HepG2 (cell line): Measurements from ENCODE around the gene NUDT8. TPM values are rescaled to one million over a fixed set of nuclear protein-coding genes. Genes with fewer than 3 reads are reported as not detected.

ENCODE experiments used
- CREB1 ChIP-seq, 2 experiments: fragments of 450-650 bp in 1 of 2; IDR thresholded peaks; 2 replicates each; pipeline ENCODE4 v1.6.1; 2016 to 2017; ENCODE audit warnings: control low read depth in 1 of 2, mild to moderate bottlenecking in 1 of 2, missing compliant biosample characterization in 1 of 2, missing genetic modification characterization in 1 of 2
- CSRNP1 ChIP-seq: sonication (generic); formaldehyde crosslinking; IDR thresholded peaks from 2 replicates; pipeline ENCODE4 v1.8.1; 2023; ENCODE audit warnings: mild to moderate bottlenecking, missing genetic modification reagents
- GATAD1 ChIP-seq: IDR thresholded peaks from 2 replicates; pipeline ENCODE4 v1.6.1; 2016; ENCODE audit warnings: missing genetic modification reagents, missing compliant biosample characterization
- HDAC2 ChIP-seq: sonication (generic); formaldehyde crosslinking; IDR thresholded peaks from 2 replicates; pipeline ENCODE4 v1.4.0; 2020; ENCODE audit warnings: missing genetic modification reagents
- HOXA9 ChIP-seq: sonication (generic); formaldehyde crosslinking; IDR thresholded peaks from 2 replicates; pipeline ENCODE4 v1.8.1; 2022; ENCODE audit warnings: missing genetic modification reagents, mild to moderate bottlenecking, moderate library complexity, borderline replicate concordance
- MAFF ChIP-seq: IDR thresholded peaks from 2 replicates; pipeline ENCODE4 v1.6.1; 2011; ENCODE audit warnings: low read depth, low read length, improper control_type of control experiment
- MLLT10 ChIP-seq: sonication (generic); formaldehyde crosslinking; IDR thresholded peaks from 2 replicates; pipeline ENCODE4 v1.4.0; 2020; ENCODE audit warnings: missing genetic modification reagents
- MTA3 ChIP-seq: sonication (generic); formaldehyde crosslinking; IDR thresholded peaks from 2 replicates; pipeline ENCODE4 v1.4.0; 2020; ENCODE audit warnings: missing genetic modification reagents
- MTF1 ChIP-seq: sonication (generic); formaldehyde crosslinking; IDR thresholded peaks from 2 replicates; pipeline ENCODE4 v1.5.0; 2020; ENCODE audit warnings: missing genetic modification reagents
- NR1H2 ChIP-seq: sonication (generic); formaldehyde crosslinking; IDR thresholded peaks from 2 replicates; pipeline ENCODE4 v1.8.1; 2022; ENCODE audit warnings: low read depth, missing genetic modification reagents, borderline replicate concordance
- PAXIP1 ChIP-seq: sonication (generic); formaldehyde crosslinking; conservative IDR thresholded peaks from 2 replicates; pipeline ENCODE4 v1.4.0; 2020; ENCODE audit warnings: mild to moderate bottlenecking, missing genetic modification reagents, moderate library complexity
- SAP130 ChIP-seq: IDR thresholded peaks from 2 replicates; pipeline ENCODE4 v1.6.1; 2016; ENCODE audit warnings: low read depth
- SRF ChIP-seq: IDR thresholded peaks from 2 replicates; pipeline ENCODE4 v1.6.1; 2011; ENCODE audit warnings: mild to moderate bottlenecking, low read depth, low read length, moderate library complexity
- TBX3 ChIP-seq: fragments of 450-650 bp; IDR thresholded peaks from 2 replicates; pipeline ENCODE4 v1.6.1; 2017; ENCODE audit warnings: antibody characterized with exemption, mild to moderate bottlenecking, inconsistent platforms, borderline replicate concordance
- THAP11 ChIP-seq: IDR thresholded peaks from 2 replicates; pipeline ENCODE4 v1.6.1; 2016; ENCODE audit warnings: missing biosample characterization, missing genetic modification reagents
- ZBTB3 ChIP-seq: sonication (generic); formaldehyde crosslinking; IDR thresholded peaks from 2 replicates; pipeline ENCODE4 v1.4.0; 2020; ENCODE audit warnings: low read depth, mild to moderate bottlenecking, moderate library complexity, missing genetic modification reagents, borderline replicate concordance
- ZIK1 ChIP-seq: sonication (generic); formaldehyde crosslinking; IDR thresholded peaks from 2 replicates; pipeline ENCODE4 v1.5.0; 2020; ENCODE audit warnings: mild to moderate bottlenecking, low read depth, missing genetic modification reagents, borderline replicate concordance
- ZNF382 ChIP-seq: sonication (generic); formaldehyde crosslinking; IDR thresholded peaks from 2 replicates; pipeline ENCODE4 v1.5.0; 2020; ENCODE audit warnings: missing genetic modification reagents, mild to moderate bottlenecking, borderline replicate concordance
- polyA plus RNA-seq, 8 experiments: library from polyadenylated mRNA; depleted of rRNA in 3 of 8; stranded (reverse) in 7 of 8; unstranded in 1 of 8; fragments of >200 nt; fragmentation: Illumina TruSeq in 4 of 8; extraction: Trizol in 4 of 8; gene quantifications; 2 replicates each; pipeline versions ENCODE4 v1.2.1 to v1.2.3, GENCODE V29; 2011 to 2016; ENCODE audit warnings: low read depth in 4 of 8, missing spikeins in 1 of 8, mixed read lengths in 1 of 8; ENCODE audit not compliant: insufficient read depth in 1 of 8
- total RNA-seq, 5 experiments: library from RNA; depleted of rRNA; stranded (reverse); fragments of >200 nt; fragmentation: Illumina TruSeq; extraction: Trizol; gene quantifications; 2 replicates each; pipeline ENCODE4 v1.2.3, GENCODE V29; 2016; ENCODE audit warnings: low read depth in 1 of 5
- TF ChIP-seq, protein P1 (sequence below): IDR thresholded peaks from 2 replicates; pipeline ENCODE4 v1.6.1; 2016; ENCODE audit warnings: low read depth
- TF ChIP-seq, protein P2 (sequence below): sonication (generic); formaldehyde crosslinking; IDR thresholded peaks from 2 replicates; pipeline ENCODE4 v1.4.0; 2020; ENCODE audit warnings: mild to moderate bottlenecking, missing genetic modification reagents
- TF ChIP-seq, protein P3 (sequence below): sonication (generic); formaldehyde crosslinking; IDR thresholded peaks from 2 replicates; pipeline ENCODE4 v1.4.0; 2020; ENCODE audit warnings: missing genetic modification reagents, borderline replicate concordance

The NUDT8 gene
- total and polyA plus RNA-seq, 2 of the 13 experiments (the other 11 are each of a cell fraction or from before 2014, with no cell fraction given) = 6.7 to 25.8 TPM

DNA sequence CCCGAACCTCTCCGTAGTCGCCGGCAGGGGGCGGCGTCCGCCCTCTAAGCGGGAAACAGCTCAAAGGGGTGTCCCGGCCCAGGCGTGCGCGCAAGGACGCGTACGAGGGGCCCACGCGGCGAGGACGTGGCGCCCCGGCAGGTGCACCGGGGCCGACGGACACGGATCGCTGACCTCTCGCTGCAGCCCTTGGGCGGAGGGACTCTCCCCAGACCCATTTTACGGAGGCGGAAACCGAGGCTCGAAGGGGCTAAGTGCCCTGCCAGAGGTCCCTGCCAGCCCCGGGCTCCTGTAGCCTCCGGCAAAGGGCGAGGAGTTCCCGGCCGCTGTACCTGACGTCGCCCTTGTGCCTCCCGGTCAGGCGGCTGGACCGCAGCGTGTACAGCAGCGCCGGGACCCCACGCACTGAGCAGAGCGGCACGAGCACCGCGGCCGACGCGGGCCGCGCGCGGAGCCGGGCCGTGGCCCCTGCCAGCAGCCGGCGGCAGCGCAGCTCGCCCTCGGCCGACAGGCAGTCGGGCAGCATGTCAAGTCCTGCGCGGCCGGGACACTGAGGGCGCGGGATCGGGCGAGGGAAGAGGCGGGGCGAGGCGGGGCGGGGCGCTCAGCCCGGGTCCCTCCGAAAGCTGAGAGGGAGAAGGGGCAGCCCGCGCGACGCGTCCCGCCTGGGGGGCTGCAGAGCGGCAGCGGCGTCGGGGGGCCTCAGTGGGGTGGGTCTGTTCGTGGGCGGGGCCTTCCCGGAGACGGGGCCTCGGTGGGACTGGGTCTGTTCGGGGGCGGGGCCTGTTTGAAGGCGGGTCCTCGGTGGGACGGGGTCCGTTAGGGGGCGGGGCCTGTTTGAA, at the start of gene NUDT8 (continued):
- TF ChIP-seq CREB1 (IDR thresholded peaks at IDR 0.05) (no peak), CREB1 (CRISPR knock-in tag; IDR thresholded peaks at IDR 0.05) (no peak), MTF1 (CRISPR knock-in tag) (0 out of 2 replicates have a peak, but pooled peaks have one; percentile 72), PAXIP1 (CRISPR knock-in tag) (no peak), GATAD1 (peak; percentile 52; the same call in 1 of the 2 replicates), THAP11 (CRISPR knock-in tag) (0 out of 2 replicates have a peak, but pooled peaks have one; percentile 21), ZBTB3 (CRISPR knock-in tag) (no peak), CSRNP1 (CRISPR knock-in tag) (peak; percentile 82; the same call in 1 of the 2 replicates), TBX3 (no peak), MTA3 (CRISPR knock-in tag) (no peak), NR1H2 (CRISPR knock-in tag) (0 out of 2 replicates have a peak, but pooled peaks have one; percentile 30), HOXA9 (no peak), HDAC2 (CRISPR knock-in tag) (peak; percentile 80), MAFF (no peak), SRF (no peak), MLLT10 (CRISPR knock-in tag) (no peak), ZIK1 (CRISPR knock-in tag) (peak; percentile 25), SAP130 (CRISPR knock-in tag) (peak; percentile 61), ZNF382 (CRISPR knock-in tag) (no peak)
- TF ChIP-seq, protein P1, sequence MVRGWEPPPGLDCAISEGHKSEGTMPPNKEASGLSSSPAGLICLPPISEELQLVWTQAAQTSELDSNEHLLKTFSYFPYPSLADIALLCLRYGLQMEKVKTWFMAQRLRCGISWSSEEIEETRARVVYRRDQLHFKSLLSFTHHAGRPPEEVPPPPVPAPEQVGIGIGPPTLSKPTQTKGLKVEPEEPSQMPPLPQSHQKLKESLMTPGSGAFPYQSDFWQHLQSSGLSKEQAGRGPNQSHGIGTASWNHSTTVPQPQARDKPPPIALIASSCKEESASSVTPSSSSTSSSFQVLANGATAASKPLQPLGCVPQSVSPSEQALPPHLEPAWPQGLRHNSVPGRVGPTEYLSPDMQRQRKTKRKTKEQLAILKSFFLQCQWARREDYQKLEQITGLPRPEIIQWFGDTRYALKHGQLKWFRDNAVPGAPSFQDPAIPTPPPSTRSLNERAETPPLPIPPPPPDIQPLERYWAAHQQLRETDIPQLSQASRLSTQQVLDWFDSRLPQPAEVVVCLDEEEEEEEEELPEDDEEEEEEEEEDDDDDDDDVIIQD (CRISPR knock-in tag) = no peak
- TF ChIP-seq, protein P2, sequence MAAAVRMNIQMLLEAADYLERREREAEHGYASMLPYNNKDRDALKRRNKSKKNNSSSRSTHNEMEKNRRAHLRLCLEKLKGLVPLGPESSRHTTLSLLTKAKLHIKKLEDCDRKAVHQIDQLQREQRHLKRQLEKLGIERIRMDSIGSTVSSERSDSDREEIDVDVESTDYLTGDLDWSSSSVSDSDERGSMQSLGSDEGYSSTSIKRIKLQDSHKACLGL (CRISPR knock-in tag) = peak; percentile 81
- TF ChIP-seq, protein P3, sequence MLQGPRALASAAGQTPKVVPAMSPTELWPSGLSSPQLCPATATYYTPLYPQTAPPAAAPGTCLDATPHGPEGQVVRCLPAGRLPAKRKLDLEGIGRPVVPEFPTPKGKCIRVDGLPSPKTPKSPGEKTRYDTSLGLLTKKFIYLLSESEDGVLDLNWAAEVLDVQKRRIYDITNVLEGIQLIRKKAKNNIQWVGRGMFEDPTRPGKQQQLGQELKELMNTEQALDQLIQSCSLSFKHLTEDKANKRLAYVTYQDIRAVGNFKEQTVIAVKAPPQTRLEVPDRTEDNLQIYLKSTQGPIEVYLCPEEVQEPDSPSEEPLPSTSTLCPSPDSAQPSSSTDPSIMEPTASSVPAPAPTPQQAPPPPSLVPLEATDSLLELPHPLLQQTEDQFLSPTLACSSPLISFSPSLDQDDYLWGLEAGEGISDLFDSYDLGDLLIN (CRISPR knock-in tag) = no peak
